Chondrocyte (in vitro differentiated cells): ENCODE results near the gene CHTF18. TPM values are rescaled to one million over a fixed set of nuclear protein-coding genes. Genes with fewer than 3 reads are reported as not detected.

ENCODE experiments used
- DNase-seq: peaks from one replicate; pipeline ENCODE4 v3.0.0; 2021; ENCODE audit warnings: mixed read lengths, low spot score
- H3K27ac Mint-ChIP-seq: one replicate; pipeline ENCODE4 v1.8.0; 2021; ENCODE audit warnings: mild to moderate bottlenecking, moderate library complexity, mixed read lengths; ENCODE audit not compliant: unreplicated experiment
- H3K27me3 Mint-ChIP-seq: 2 replicates; pipeline ENCODE4 v1.8.0; 2021; ENCODE audit warnings: low read depth, mixed read lengths
- H3K36me3 Mint-ChIP-seq: 2 replicates; pipeline ENCODE4 v1.8.0; 2021; ENCODE audit warnings: low read depth, mixed read lengths
- H3K4me1 Mint-ChIP-seq: 2 replicates; pipeline ENCODE4 v1.8.0; 2021; ENCODE audit warnings: low read depth, mild to moderate bottlenecking, mixed read lengths
- H3K4me3 Mint-ChIP-seq: one replicate; pipeline ENCODE4 v1.8.0; 2021; ENCODE audit warnings: mild to moderate bottlenecking, moderate library complexity, mixed read lengths; ENCODE audit not compliant: unreplicated experiment
- H3K9me3 Mint-ChIP-seq: 2 replicates; pipeline ENCODE4 v1.8.0; 2021; ENCODE audit warnings: low read depth, mixed read lengths
- CTCF ChIP-seq: fragments of 200-600 bp; sonication (generic); IDR thresholded peaks from 2 replicates; pipeline ENCODE4 v1.5.0; 2021; ENCODE audit warnings: antibody characterized with exemption, mild to moderate bottlenecking, moderate library complexity
- total RNA-seq: library from RNA; stranded (reverse); gene quantifications from 3 replicates; pipeline ENCODE4 v1.2.1, GENCODE V29; 2021

Gene CHTF18
- total RNA-seq, 1 donor from 2014 or later, result 12.8 TPM

GRCh38 chr16:768428-768827 is 20.0 kb upstream of the CHTF18 start:
- no peaks in the 10 kb centered on the region for H3K36me3 Mint-ChIP-seq
- DNase-seq, result no peak
- no peak for TF ChIP-seq CTCF
- no peak overlapping the region for H3K27ac Mint-ChIP-seq
- peaks cover 1% of the 10 kb centered on the region for H3K27me3 Mint-ChIP-seq
- no peaks in the 10 kb centered on the region for H3K9me3 Mint-ChIP-seq
- H3K4me1 Mint-ChIP-seq, result no peaks in the 10 kb centered on the region
- no peak overlapping the region for H3K4me3 Mint-ChIP-seq

- H3K9me3 Mint-ChIP-seq, result no peaks in the 10 kb centered on the region
- H3K27ac Mint-ChIP-seq, result no peak overlapping the region
- no peak overlapping the region for H3K4me3 Mint-ChIP-seq
- H3K4me1 Mint-ChIP-seq, result no peaks in the 10 kb centered on the region
- no peak for TF ChIP-seq CTCF
- no peak for DNase-seq
- H3K27me3 Mint-ChIP-seq, result no peaks in the 10 kb centered on the region
- no peaks in the 10 kb centered on the region for H3K36me3 Mint-ChIP-seq
These were observed 19.1 kb upstream of the CHTF18 start for GRCh38 chr16:769184-769784.

GRCh38 chr16:769934-770333 is 18.5 kb upstream of the CHTF18 start:
- no peak overlapping the region for H3K27ac Mint-ChIP-seq
- no peaks in the 10 kb centered on the region for H3K4me1 Mint-ChIP-seq
- H3K9me3 Mint-ChIP-seq, result no peaks in the 10 kb centered on the region
- H3K4me3 Mint-ChIP-seq, result no peak overlapping the region
- no peak for TF ChIP-seq CTCF
- H3K27me3 Mint-ChIP-seq, result no peaks in the 10 kb centered on the region
- no peak for DNase-seq
- no peaks in the 10 kb centered on the region for H3K36me3 Mint-ChIP-seq

- no peaks in the 10 kb centered on the region for H3K4me1 Mint-ChIP-seq
- H3K36me3 Mint-ChIP-seq, result no peaks in the 10 kb centered on the region
- no peak overlapping the region for H3K4me3 Mint-ChIP-seq
- H3K27ac Mint-ChIP-seq, result no peak overlapping the region
- no peaks in the 10 kb centered on the region for H3K9me3 Mint-ChIP-seq
- no peak for DNase-seq
- H3K27me3 Mint-ChIP-seq, result no peaks in the 10 kb centered on the region
- TF ChIP-seq CTCF, result no peak
These were observed 18.0 kb upstream of the CHTF18 start for GRCh38 chr16:770411-770810.

- no peak for DNase-seq
- Mint-ChIP-seq H3K36me3 (no peaks in the 10 kb centered on the region), H3K4me3 (no peak overlapping the region), H3K4me1 (peaks cover 3% of the 10 kb centered on the region), H3K27me3 (no peaks in the 10 kb centered on the region), H3K9me3 (no peaks in the 10 kb centered on the region), H3K27ac (no peak overlapping the region)
- no peak for TF ChIP-seq CTCF
These were observed 15.5 kb upstream of the CHTF18 start for GRCh38 chr16:772959-773358.
